Measurements from ENCODE around the gene FBXO31. TPM values are rescaled to one million over a fixed set of nuclear protein-coding genes. Genes with fewer than 3 reads are reported as not detected.

The FBXO31 gene
- total and polyA plus RNA-seq, 2 of the 13 experiments (the other 11 are each of a cell fraction or from before 2014, with no cell fraction given) = 92.4 to 101 TPM

- TF ChIP-seq GATAD1 (CRISPR knock-in tag; IDR thresholded peaks at IDR 0.05) (no peak), ZNF616 (CRISPR knock-in tag; IDR thresholded peaks at IDR 0.05; ENCODE audit: low read depth) (no peak), RFX5 (IDR thresholded peaks at IDR 0.05; ENCODE audit: low read depth, low read length) (no peak), FIP1L1 (IDR thresholded peaks at IDR 0.05; ENCODE audit: borderline replicate concordance, insufficient read depth, low read depth, low read length) (no peak), PHF21A (CRISPR knock-in tag; IDR thresholded peaks at IDR 0.05) (no peak), ZNF512 (CRISPR knock-in tag; IDR thresholded peaks at IDR 0.05) (no peak), STAT5B (CRISPR knock-in tag; IDR thresholded peaks at IDR 0.05) (no peak), CAMTA2 (CRISPR knock-in tag; IDR thresholded peaks at IDR 0.05; ENCODE audit: borderline replicate concordance) (no peak), ZNF883 (CRISPR knock-in tag; IDR thresholded peaks at IDR 0.05; ENCODE audit: not compliant biosample characterization) (peak; percentile 82), CERS6 (CRISPR knock-in tag; IDR thresholded peaks at IDR 0.05) (no peak), XRCC5 (optimal IDR thresholded peaks at IDR 0.05; ENCODE audit: low read length) (peak; percentile 88), KDM3A (CRISPR knock-in tag; IDR thresholded peaks at IDR 0.05; ENCODE audit: low read depth) (peak; percentile 42; the same call in 1 of the 2 replicates), ZNF761 (CRISPR knock-in tag; conservative IDR thresholded peaks at IDR 0.05) (no peak), ZNF577 (CRISPR knock-in tag; IDR thresholded peaks at IDR 0.05; ENCODE audit: borderline replicate concordance, low read depth) (no peak), HOXA3 (CRISPR knock-in tag; IDR thresholded peaks at IDR 0.05) (0 out of 2 replicates have a peak, but pooled peaks have one; percentile 25), ZNF629 (CRISPR knock-in tag; conservative IDR thresholded peaks at IDR 0.05) (no peak), TBX3 (IDR thresholded peaks at IDR 0.05; ENCODE audit: borderline replicate concordance) (no peak), FOSL2 (CRISPR knock-in tag; IDR thresholded peaks at IDR 0.05) (peak; percentile 26; the same call in 1 of the 2 replicates), SRSF9 (IDR thresholded peaks at IDR 0.05; ENCODE audit: borderline replicate concordance, insufficient read depth, low read depth, low read length, poor library complexity, severe bottlenecking) (no peak), HMG20B (CRISPR knock-in tag; conservative IDR thresholded peaks at IDR 0.05) (no peak), CREB1 (IDR thresholded peaks at IDR 0.05) (no peak), CREB1 (CRISPR knock-in tag; IDR thresholded peaks at IDR 0.05) (no peak), TEAD3 (CRISPR knock-in tag; optimal IDR thresholded peaks at IDR 0.05; ENCODE audit: borderline replicate concordance) (no peak), IKZF1 (IDR thresholded peaks at IDR 0.05) (no peak), EEA1 (CRISPR knock-in tag; IDR thresholded peaks at IDR 0.05; ENCODE audit: borderline replicate concordance) (no peak), SMYD3 (CRISPR knock-in tag; IDR thresholded peaks at IDR 0.05) (no peak), ZNF263 (CRISPR knock-in tag; IDR thresholded peaks at IDR 0.05) (peak; percentile 81), ZNF17 (CRISPR knock-in tag; IDR thresholded peaks at IDR 0.05) (no peak), ZNF331 (CRISPR knock-in tag; IDR thresholded peaks at IDR 0.05) (peak; percentile 72), ZNF788 (CRISPR knock-in tag; IDR thresholded peaks at IDR 0.05; ENCODE audit: borderline replicate concordance) (peak; percentile 75; the same call in 1 of the 2 replicates)
Observed at GRCh38 chr16:87278191-87279093, 105.1 kb downstream of the FBXO31 start (continued).

Measured in HepG2 (cell line).